HFFc6 (cell line): ENCODE results near the gene TRIM40. TPM values are rescaled to one million over a fixed set of nuclear protein-coding genes. Genes with fewer than 3 reads are reported as not detected.
A peak's percentile ranks its signal among the peaks of the same experiment; 100 is the strongest.

Source experiments
- DNase-seq: peaks from one replicate; pipeline ENCODE4 v3.0.0-alpha.2; 2018
- H3K27ac Mint-ChIP-seq: 2 replicates; pipeline ENCODE4 v1.8.0; 2020; ENCODE audit warnings: mild to moderate bottlenecking, mixed read lengths
- H3K27me3 Mint-ChIP-seq: 2 replicates; pipeline ENCODE4 v1.8.0; 2021; ENCODE audit warnings: mild to moderate bottlenecking, moderate library complexity, mixed read lengths; ENCODE audit not compliant: insufficient read depth
- H3K36me3 Mint-ChIP-seq: 2 replicates; pipeline ENCODE4 v1.8.0; 2021; ENCODE audit warnings: low read depth, mixed read lengths
- H3K4me1 Mint-ChIP-seq: 2 replicates; pipeline ENCODE4 v1.8.0; 2020; ENCODE audit warnings: low read depth, mixed read lengths
- H3K4me3 Mint-ChIP-seq: 2 replicates; pipeline ENCODE4 v1.8.0; 2020; ENCODE audit warnings: mild to moderate bottlenecking, moderate library complexity, mixed read lengths
- H3K9me3 Mint-ChIP-seq: 2 replicates; pipeline ENCODE4 v1.8.0; 2020; ENCODE audit warnings: mild to moderate bottlenecking, mixed read lengths
- CTCF ChIP-seq: fragments of 200-600 bp; sonication (generic); IDR thresholded peaks from 2 replicates; pipeline ENCODE4 v1.5.0; 2021; ENCODE audit warnings: antibody characterized with exemption, mild to moderate bottlenecking
- total RNA-seq, 6 experiments: library from RNA; stranded (reverse); fragmentation: NEBNext Ultra II Directional; extraction: Animal tissue kit (Norgen Biotek cat#: 25700); gene quantifications; 2 replicates in 1 of 6; 3 replicates in 5 of 6; pipeline ENCODE4 v1.2.3, GENCODE V29; 2021

Gene TRIM40
- total RNA-seq, 6 experiments from 2014 or later: not detected

GRCh38 chr6:30130179-30130679 is 5.7 kb upstream of the TRIM40 start:
- H3K27ac Mint-ChIP-seq: no peak overlapping the region
- no peaks in the 10 kb centered on the region for H3K36me3 Mint-ChIP-seq
- no peak for DNase-seq
- peaks cover 6% of the 10 kb centered on the region for H3K4me1 Mint-ChIP-seq
- H3K9me3 Mint-ChIP-seq: no peaks in the 10 kb centered on the region
- no peak for TF ChIP-seq CTCF
- peaks cover 54% of the 10 kb centered on the region for H3K27me3 Mint-ChIP-seq
- H3K4me3 Mint-ChIP-seq: no peak overlapping the region

DNA sequence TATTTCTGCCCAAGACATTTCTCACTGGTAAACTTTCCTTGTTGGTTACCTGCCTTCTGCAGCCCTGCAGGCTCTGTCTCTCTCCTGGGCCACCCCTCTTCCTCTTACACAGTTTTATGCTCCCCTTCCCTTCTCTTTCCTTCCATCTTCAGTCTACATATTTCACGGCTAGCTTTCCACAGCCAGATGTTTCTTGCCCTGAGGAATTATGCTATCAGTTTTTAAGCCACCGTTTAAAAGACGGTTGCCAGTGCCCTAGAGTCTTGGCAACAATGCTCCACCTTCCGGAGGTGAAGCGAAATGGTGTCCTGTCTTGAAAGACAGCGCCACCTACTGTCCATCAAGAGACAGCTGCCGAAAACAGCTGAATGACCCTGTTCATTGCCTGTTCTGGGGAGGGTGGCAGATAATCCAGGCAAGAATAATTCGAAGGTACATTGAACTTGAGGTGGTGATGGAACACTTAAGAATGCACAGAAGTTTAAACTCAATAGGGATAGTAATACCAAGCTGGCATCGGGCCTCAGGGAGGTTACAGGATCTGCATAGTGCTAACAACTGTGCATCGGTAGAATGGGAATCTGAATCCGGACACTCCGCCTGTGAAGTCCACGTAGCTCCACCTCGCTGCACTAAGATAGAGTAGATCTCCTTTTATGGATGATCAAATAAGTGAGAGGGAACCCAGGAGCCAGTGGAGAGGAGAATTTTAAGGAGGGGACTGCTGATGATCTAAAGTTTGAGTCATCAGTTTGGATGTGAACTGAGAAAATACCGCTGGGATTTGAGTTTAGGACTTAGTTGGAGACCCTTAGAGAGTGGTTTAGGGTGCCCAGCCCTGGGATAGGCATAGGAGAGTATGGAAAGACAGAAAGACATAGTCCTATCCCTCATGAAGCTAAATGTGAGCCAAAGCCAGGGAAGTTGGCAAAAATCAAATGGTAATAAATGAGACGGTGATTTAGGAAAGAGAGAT is 4.8 kb upstream of the TRIM40 start:
- peak overlapping the region; percentile 41 for H3K4me3 Mint-ChIP-seq
- H3K36me3 Mint-ChIP-seq: no peaks in the 10 kb centered on the region
- H3K9me3 Mint-ChIP-seq: no peaks in the 10 kb centered on the region
- peak; percentile 81 for DNase-seq
- H3K4me1 Mint-ChIP-seq: peaks cover 6% of the 10 kb centered on the region
- peaks cover 58% of the 10 kb centered on the region for H3K27me3 Mint-ChIP-seq
- no peak overlapping the region for H3K27ac Mint-ChIP-seq
- TF ChIP-seq CTCF: peak; percentile 99

DNA sequence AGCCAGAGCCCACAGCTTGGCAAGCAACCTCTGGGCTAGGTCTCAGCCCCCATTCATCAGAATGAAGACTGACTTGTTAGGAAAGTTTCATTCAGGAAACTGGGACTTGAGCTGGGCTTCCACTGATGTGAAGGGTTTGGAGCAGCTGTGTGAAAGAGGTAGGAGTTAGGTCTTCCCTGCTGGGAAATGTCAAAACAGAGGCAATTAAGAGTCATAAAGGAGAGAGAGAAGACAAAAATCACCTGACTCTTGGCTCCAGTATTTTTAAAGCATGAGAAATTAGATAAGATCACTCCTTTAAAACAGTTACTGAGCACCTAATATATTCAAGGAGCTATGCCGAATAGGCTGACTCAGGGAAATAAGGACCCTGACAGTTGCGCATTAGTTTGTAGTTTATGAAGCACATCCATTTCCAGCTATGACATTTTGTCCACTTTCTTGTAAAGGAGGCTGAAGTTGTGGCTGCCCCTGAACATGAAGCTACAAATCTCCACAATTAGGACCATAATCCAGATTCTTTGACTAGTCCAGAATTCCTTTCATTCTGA is 3.9 kb upstream of the TRIM40 start:
- Mint-ChIP-seq H3K9me3 (no peaks in the 10 kb centered on the region), H3K36me3 (no peaks in the 10 kb centered on the region), H3K27me3 (peaks cover 55% of the 10 kb centered on the region), H3K4me1 (peaks cover 6% of the 10 kb centered on the region), H3K4me3 (no peak overlapping the region), H3K27ac (no peak overlapping the region)
- DNase-seq: no peak
- TF ChIP-seq CTCF: no peak

- peaks cover 6% of the 10 kb centered on the region for H3K4me1 Mint-ChIP-seq
- H3K27ac Mint-ChIP-seq: no peak overlapping the region
- H3K4me3 Mint-ChIP-seq: no peak overlapping the region
Measured at GRCh38 chr6:30135147-30135546, 793 bp upstream of the TRIM40 start.

More at GRCh38 chr6:30135147-30135546, 793 bp upstream of the TRIM40 start:
- Mint-ChIP-seq H3K36me3 (no peaks in the 10 kb centered on the region), H3K27me3 (peaks cover 26% of the 10 kb centered on the region), H3K9me3 (no peaks in the 10 kb centered on the region)
- TF ChIP-seq CTCF: no peak
- DNase-seq: no peak
